Germinal center (tissue), 1 donor: ENCODE data around the gene MTFP1.
"Not testable (repeated sequence)": the region's sequence is repeated elsewhere in the genome, so short reads cannot be mapped to it uniquely, and the experiment has no call there.

Experiments
- DNase-seq: peaks from one replicate; pipeline ENCODE4 v3.0.0; 2012; ENCODE audit warnings: mixed read lengths, low spot score

The MTFP1 gene

GRCh38 chr22:30455075-30455840 is 29.7 kb downstream of the MTFP1 start:
- no peak for DNase-seq

- no peak for DNase-seq
Observed at GRCh38 chr22:30457981-30458380, 32.4 kb downstream of the MTFP1 start.

GRCh38 chr22:30459181-30460052 is 33.8 kb downstream of the MTFP1 start:
- DNase-seq = no peak

GRCh38 chr22:30460147-30460546 is 34.6 kb downstream of the MTFP1 start:
- DNase-seq = no peak

- not testable (repeated sequence) for DNase-seq
Observed at GRCh38 chr22:30460555-30460954, 35.0 kb downstream of the MTFP1 start.

GRCh38 chr22:30469165-30469564 is 43.6 kb downstream of the MTFP1 start:
- DNase-seq = no peak

GRCh38 chr22:30470655-30471054 is 45.1 kb downstream of the MTFP1 start:
- DNase-seq = no peak

- no peak for DNase-seq
Observed at GRCh38 chr22:30471616-30472318, 46.2 kb downstream of the MTFP1 start, which contains the start of gene SEC14L3. Gene SEC14L3, minus strand, starts transcription at chr22:30472017. Its CDS starts 59 bp downstream, at chr22:30471958.

- DNase-seq = no peak
Observed at GRCh38 chr22:30472994-30473720, 47.6 kb downstream of the MTFP1 start.

- DNase-seq = no peak
Observed at GRCh38 chr22:30474121-30474520, 48.6 kb downstream of the MTFP1 start.

GRCh38 chr22:30474683-30475424 is 49.3 kb downstream of the MTFP1 start:
- DNase-seq = no peak
